IPS DF 4.7 (cell line): Measurements from ENCODE around the gene BCAS1.

Source experiments
- DNase-seq: peaks from one replicate; pipeline ENCODE4 v3.0.0-alpha.2; 2013; ENCODE audit warnings: low spot score; ENCODE audit errors: extremely low read depth

Gene BCAS1

DNA sequence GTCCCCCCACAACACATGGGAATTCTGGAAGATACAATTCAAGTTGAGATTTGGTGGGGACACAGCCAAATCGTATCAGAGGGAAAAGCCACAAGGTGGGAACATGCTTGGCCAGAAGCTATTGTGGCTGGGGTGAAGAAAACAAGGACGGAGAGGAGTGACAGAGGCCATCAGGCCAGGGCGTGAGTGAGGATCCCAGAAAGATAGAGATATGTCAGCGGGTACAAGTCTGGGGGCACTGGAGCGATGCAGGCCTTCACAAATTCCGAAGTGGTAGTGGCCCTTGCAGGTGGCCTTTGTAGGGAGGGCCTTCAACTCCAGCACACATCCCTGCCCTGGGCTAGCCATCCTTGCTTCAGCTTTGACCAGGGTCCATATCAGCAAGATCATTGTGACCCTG, 159.1 kb downstream of the BCAS1 start:
- no peak for DNase-seq

DNA sequence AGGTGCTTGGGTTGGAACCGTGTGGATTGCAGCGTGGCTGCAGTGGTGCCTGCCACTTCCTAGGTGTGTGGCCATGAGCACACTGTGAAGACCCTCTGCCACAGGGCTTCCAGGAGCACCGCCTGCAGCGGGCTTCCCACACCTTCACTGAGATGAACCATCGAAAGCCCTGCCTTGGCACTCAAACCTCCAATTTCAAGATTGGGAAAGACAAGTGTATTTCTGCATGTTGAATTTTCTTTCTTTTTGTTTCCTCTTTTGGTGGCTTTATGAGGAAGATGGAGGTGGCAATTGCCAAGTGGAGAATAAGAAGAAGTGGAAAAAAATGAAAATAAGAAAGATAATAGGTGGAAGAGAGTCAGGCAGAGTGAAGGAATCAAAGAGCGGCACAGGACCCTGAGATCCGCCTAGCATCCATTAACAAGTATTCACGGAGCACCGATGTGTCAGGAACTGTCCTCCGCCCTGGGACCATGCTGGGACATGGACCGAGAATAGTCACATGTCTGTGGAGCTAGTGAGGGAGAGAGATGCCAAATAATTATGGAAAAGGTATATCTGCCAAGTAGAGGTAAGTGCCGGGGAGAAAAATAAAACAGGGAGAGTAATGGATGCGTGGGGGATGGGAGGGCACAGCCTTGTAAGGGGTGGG, 159.9 kb downstream of the BCAS1 start:
- no peak for DNase-seq

DNA sequence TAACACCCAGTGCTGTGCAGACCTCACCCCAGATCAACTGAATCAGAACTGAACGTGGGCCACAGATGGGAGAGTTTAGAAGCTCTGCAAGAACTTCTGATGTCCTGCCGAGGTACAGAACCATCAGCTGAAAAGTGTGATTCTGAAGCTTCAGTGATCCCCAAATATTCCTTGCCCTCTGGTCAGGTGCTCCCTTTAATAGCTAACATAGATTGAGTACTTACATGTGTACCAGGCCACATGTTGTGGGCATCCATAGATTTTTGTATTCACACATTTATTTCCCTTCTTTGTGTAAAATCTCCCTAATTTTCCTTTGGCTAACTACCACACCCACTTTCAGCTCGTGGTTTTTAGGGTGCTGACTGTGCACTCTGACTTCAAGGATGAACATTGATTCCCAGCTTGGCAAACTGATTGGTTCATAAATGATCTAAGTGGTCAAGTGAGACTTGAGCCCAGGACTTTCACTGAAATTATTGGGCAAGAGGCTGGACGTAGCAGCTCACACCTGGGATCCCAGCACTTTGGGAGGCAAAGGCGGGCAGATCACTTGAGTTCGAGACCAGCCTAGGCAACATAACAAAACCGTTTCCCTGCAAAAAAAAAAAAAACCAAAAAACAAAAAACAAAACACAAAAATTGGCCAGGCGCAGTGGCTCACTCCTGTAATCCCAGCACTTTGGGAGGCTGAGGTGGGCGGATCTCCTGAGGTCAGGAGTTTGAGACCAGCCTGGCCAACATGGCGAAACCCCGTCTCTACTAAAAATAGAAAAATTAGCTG, 162.2 kb downstream of the BCAS1 start:
- DNase-seq = no peak

DNA sequence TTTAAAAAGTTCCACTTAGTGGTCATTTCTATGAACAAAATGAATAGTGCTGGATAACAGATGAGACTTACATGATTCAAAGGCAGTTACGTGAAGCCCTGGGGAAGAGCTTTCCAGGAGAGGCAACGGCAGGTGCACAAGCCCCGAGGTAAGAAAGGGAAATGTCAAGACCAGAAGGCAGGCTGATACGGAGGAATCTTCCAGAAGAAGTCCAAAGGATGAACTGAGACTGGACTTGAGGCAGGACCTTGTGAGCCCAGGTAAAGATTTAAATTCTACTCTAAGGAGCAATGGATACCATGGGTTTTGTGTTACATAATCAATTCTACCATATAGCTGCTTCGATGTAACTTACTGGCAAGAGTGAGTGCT, 164.6 kb downstream of the BCAS1 start:
- no peak for DNase-seq

DNA sequence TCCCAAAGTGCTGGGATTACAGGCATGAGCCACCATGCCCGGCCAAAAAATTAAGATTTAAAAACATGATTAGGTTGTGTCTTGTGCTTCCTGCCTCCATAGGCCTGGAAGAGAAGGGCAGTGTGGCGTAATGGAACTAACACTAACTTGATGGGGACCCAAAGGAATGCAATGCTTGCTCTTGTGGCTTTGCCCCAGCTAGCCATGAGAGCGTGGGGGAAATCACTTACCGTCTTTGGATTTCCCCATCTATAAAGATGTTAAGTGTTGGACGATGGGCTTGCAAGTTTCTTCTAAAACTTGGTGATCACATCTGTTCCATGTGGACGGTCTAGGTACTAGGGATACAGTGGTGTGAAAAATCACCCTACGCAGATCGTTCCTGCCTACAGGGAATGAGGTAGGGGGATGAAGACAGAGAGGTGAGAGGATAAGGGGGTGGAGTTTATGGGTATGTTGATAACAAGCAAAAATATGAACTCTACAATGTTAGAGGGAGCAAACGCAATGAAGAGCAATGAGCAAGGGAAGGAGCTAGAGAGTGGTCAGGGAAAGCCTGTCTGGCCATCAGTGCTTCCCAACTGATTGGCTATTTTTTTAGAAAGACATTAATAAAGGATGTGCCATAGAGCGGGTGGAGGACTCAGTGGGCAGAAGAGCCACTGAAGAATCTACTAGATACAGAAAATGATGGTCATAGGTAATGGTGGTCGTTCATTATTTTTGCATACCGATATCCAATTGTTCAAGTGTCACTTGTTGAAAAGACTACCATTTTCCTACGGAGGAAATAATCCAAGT, 165.2 kb downstream of the BCAS1 start:
- DNase-seq = no peak

DNA sequence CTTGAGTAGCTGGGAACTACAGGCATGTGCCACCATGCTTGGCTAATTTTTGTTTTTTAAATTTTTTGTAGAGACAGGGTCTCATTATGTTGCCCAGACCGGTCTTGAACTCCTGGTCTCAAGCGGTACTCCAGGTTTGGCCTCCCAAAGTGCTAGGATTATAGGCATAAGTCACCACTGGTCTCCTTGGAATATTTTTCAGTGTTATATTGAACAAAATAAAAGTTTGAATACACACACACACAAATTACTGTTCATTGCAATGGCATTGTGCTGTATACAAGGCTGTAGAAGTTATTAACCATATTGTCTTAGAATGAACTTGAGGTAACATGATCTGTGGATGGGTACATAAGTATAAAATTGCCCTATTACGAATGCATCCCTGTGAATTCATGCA, 166.1 kb downstream of the BCAS1 start:
- no peak for DNase-seq

DNA sequence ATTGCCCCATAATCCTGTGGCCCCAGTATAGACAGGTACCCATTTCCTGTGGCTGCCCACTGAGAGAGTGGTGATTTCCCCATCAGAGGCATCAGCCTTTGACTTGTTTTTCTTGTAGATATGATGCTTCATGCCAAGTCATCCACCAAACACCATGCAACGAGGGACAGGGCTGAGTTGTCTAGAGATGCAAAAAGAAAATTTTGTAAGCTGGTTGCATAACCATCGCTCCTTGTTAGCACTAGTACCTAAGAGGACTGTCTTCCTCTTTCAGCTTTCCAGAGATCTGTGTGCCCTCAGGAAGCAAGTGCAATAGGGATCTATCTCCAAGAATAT, 166.8 kb downstream of the BCAS1 start:
- no peak for DNase-seq

DNA sequence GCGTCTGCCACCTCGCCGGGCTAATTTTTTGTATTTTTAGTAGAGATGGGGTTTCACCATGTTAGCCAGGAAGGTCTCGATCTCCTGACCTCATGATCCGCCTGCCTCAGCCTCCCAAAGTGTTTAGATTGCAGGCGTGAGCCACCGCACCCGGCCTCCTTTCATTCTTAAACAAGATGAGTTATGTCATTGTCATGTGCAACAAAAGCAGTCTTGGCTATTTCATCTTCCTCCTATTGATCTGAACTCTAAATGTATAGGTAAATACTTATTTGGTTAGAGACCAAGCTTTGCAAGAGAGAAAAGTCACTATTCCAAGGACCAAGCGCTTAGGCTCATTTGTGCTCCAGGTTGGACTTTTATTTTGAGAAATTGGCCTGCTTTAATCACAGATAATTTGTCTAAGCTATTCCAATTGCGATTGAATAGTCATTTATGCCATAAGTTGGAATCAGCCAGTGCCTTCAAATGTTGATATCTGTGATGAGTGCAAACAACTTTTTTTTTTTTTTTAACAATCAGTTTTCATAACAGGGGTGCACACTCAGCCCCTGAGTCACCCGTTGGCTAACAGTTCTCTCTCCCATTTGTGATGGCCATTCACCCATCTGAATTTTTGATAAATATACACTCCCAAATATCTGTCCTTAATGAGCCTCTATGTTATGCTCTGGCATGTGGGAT, 167.3 kb downstream of the BCAS1 start:
- DNase-seq = no peak

DNA sequence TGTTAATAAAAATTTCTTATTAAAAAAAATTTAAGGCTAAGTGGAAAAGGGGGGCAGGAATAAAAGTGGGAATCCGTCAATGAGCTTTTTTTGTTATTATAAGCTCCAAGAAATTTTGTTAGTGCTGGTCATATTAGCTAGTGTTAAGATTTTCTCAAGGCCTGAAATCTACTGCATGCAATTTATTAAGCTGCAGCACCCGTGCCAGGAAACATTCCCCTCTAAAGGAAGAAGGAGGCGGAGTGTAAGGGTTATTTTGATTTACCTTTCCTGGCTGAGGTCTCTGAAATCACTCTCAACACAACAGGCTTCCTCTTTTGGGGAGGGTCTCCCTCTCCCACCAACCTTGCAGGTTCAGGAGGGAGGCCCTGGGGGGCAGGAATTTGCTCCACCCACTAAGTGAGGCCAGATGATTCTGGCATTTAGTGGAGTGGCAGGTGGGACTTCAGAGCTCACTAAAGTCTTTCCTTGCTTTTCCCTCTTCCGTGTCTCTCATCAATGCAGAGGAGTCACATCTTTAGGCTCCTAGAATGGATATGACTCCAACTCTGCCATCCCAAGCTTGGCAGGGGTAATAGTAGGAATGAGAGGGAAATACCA, 168.8 kb downstream of the BCAS1 start:
- DNase-seq = no peak

DNA sequence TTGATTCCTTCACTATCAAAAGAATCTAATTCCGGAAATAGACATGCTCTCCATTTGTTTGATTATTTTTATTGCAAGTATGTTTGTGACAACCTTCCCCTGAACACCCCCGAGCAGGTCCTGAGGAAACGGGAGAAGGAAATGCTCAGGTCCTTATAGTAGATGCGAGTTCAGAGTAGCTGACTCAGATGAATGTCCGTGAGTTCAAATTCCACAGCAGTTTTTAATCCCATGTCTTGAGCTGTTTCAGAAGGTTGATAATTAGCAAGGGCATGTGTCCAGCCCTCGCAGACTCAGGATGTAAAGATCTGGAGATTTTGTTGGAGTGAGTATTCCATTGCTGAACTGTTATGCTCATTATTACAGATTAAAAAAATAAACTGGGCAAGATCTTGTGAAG, 169.3 kb downstream of the BCAS1 start:
- no peak for DNase-seq

DNA sequence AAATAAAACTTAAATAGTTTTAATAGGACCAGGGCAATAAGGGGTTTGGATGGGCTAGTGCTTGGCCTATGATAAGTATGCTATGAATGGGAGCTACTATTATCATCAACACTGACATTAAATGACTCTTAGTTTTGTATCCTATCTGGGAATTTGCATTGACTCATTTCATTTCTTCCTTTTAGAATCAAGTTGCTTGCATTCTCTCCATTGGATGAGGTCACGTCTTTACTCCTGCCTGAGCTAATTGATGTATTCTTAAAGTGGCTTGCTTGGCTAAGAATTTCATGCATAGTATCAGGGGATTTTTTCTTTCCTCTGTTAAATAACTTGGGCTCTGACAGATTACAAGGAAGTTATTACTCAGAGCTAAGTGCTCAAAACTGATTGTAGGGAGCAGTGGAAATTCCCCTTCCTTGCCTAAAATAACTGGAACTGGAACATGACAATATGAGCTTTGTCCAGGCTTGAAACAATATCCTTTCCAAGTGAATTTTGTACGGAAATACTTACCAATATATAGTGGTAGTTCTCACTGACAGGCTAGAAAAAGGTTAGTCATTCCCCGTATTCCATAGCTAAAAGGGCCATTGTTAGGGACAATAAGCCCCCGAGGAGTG, 169.9 kb downstream of the BCAS1 start:
- no peak for DNase-seq

DNA sequence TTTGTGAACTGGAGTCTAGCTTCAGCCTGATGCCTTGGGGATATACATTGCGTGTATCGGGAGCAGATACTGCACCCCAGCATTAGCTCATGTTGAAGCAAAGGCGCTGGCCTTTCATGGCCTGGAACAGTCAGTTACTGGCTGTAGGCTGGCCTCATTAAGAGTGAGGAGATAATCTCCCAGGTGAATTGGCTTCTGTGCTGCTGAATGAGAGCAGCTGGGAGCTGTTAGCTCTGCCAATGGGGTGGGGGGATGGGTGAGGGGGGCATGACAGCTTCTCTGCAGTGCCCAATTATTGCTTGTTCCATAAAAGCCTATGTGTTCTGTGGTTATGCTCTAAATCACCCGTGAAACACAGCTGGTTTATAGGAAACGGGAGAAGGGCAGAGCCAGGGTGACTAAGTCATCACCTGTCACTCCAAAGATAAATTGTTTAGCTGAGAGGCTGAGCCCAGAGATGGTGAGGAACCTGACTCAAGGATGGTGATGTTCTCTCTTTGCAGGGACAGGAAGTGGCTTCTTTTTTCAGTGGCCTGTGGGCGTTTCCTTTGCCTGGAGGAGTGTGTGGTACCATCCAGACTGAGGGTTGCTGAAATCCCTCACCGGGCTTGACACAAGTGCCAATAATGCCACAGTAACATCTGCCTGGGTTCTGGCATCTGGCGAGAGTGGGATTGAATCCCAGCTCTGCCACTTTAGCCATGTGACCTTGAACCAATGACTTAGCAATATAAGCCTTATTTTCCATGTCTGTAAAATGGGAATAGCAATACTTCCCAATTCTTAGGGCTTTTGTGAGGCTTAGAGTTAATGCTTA, 170.8 kb downstream of the BCAS1 start:
- no peak for DNase-seq

DNA sequence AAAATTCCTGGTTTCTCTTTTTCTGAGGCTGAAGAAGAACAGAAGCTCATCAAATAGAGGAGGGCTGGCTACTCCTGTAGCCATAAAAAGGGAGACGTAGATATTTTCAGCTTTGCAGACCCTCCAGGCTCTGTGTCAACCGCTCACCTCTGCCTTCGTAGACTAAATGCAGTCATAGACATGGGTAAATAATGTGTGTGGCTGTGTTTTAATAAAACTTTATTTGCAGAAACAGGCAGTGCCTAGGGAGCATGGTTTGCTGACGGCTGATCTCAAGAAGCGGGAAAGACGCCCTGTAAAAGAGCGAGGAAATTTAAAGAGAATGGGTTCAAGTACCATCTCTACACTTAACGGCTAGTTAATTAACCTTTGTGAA, 171.8 kb downstream of the BCAS1 start:
- no peak for DNase-seq

DNA sequence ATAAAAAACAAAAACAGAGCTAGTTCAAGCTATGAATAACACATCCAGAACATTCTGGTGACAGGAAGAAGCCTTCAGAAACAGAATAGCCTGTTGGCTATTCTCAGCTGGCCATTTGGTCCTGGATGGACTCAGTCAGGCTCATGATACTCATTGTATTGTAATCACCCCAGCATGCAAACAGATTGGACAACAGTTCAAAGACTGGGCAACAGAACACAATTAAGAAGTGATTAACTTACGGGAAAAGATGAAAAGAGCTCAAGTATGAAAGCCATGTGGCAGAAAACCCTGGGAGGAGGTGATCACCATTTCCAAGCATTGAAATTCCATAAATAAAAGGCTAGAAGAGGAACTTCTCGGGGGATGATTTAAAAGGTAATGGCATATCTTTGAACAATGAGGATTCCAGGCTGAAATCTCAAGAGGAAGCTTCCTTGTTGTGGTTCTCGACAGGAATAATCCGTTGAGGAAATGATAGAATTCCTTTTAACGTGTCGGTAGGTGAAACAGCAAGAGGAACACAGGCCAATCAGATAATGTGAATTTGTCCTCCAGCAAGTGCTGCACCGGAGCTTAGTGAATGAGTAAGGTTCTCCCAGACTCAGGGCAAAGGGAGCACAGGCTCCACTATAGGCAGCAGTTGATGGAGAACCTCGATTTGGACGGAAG, 172.4 kb downstream of the BCAS1 start:
- no peak for DNase-seq

DNA sequence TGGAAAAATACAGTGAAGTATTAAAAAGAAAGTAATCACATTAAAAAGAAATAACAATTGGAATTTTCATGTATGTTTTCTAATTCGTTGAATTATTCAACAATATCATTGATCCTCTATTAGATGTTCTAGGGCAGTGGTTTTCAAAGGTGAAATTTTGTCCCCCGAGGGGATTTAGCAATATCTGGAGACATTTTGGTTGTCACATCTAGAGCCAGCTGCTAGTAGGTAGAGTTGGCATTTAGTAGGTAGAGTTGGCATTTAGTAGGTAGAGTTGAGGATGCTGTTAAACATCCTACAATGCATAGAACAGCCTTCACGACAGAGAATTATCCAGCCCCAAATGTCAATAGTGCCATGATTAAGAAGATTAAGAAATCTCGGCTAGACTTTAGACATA, 173.7 kb downstream of the BCAS1 start:
- DNase-seq = no peak

DNA sequence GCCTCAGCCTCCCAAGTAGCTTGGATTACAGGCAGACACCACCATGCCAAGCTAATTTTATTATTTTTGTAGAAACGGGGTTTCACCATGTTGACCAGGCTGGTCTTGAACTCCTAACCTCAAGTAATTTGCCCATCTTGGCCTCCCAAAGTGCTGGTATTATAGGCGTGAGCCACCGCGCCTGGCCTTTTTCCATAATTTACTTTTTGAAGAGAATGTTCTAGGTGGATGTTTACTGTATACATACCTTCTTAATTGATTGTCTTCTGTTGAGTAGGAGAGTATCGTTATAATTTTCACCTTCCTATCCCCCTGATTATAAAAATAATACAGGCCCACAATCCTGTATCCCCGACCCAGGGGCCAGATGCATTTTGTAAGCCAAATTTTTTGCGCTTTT, 174.4 kb downstream of the BCAS1 start:
- no peak for DNase-seq

DNA sequence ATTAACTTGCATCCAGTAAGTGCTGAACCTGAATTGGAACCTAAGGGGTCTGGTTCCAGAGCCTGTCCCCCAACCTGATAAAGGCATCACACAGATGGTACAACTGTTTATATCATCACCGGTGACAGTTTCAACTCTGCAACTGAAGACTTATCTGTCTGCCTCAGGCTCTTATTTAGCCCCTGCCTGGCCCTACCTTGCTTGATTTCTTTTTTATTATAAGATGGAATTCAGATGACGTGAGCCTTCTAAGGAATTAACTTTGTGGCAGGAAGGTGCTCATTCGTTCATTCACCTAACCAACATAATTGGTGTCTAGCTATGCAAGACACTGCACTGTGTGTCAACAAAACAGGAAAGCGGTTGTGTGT, 175.0 kb downstream of the BCAS1 start:
- no peak for DNase-seq

DNA sequence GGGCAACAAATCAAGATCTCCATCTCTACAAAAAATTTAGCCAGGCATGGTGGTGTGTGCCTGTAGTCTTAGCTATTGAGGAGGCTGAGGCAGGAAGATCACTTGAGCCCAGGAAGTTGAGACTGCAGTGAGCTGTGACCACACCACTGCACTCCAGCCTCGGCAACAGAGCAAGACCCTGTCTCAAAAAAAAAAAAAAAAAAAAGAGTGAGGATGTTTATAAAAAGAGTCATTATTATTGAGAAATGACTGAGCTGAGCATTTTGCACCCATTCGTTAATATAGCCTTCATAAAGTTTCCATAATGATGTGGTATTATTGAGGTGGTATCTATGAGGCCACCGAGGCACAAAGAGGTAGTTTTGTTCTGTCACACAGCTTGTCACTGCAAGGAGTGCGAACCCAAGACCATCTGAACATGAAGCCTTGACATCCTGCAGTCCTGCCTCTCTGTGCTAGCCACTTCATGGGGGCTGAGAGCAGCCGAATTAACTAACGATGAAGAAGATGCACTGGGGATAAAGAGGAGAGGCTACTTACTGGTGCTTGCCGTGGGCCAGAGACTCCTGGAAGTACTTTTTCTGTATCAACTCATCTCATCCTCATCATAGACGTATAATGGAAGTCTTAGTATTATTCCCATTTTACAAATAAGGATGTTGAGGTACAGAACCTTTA, 175.5 kb downstream of the BCAS1 start:
- DNase-seq = no peak
